OCI-LY1 (cell line): ENCODE measurements around the gene CARM1.

ENCODE experiments used
- H2AFZ ChIP-seq: fragments of 200-600 bp; sonication (generic), shearing (Covaris generic); 2 replicates; pipeline ENCODE4 v1.6.0; 2014; ENCODE audit warnings: antibody characterized with exemption, mild to moderate bottlenecking, low read length
- H3F3A ChIP-seq: fragments of 200-600 bp; sonication (generic), shearing (Covaris generic); 2 replicates; pipeline ENCODE4 v1.6.0; 2014; ENCODE audit warnings: mild to moderate bottlenecking, antibody characterized with exemption, low read length, moderate library complexity; ENCODE audit not compliant: insufficient read depth
- H3K27ac ChIP-seq: fragments of 200-600 bp; sonication (generic); 2 replicates; pipeline ENCODE4 v1.5.1; 2014; ENCODE audit warnings: low read length, mixed run types, mild to moderate bottlenecking, low read depth; ENCODE audit not compliant: poor library complexity, severe bottlenecking
- H3K27me3 ChIP-seq: fragments of 200-600 bp; sonication (generic); 2 replicates; pipeline ENCODE4 v1.6.0; 2014; ENCODE audit warnings: antibody characterized with exemption, mild to moderate bottlenecking, low read length, moderate library complexity; ENCODE audit not compliant: insufficient read depth
- H3K36me3 ChIP-seq: fragments of 200-600 bp; sonication (generic); 2 replicates; pipeline ENCODE4 v1.6.1; 2014; ENCODE audit warnings: mild to moderate bottlenecking, antibody characterized with exemption, low read length, moderate library complexity, mixed read lengths; ENCODE audit not compliant: insufficient read depth
- H3K4me1 ChIP-seq: fragments of 200-600 bp; sonication (generic); 2 replicates; pipeline ENCODE4 v1.5.1; 2014; ENCODE audit warnings: mild to moderate bottlenecking, low read length, moderate library complexity; ENCODE audit not compliant: insufficient read depth, severe bottlenecking
- H3K4me2 ChIP-seq: fragments of 200-600 bp; sonication (generic), shearing (Covaris generic); 2 replicates; pipeline ENCODE4 v1.6.1; 2014; ENCODE audit warnings: low read length
- H3K4me3 ChIP-seq: fragments of 200-600 bp; sonication (generic); 2 replicates; pipeline ENCODE4 v1.5.1; 2014; ENCODE audit warnings: low read length, low read depth, mild to moderate bottlenecking, mixed read lengths; ENCODE audit not compliant: poor library complexity, severe bottlenecking
- H3K79me2 ChIP-seq: fragments of 200-600 bp; shearing (Covaris generic); 2 replicates; pipeline ENCODE4 v1.6.1; 2016; ENCODE audit warnings: mixed run types, low read length, mixed read lengths; ENCODE audit not compliant: insufficient read depth
- H3K9ac ChIP-seq: fragments of 200-600 bp; sonication (generic), shearing (Covaris generic); 2 replicates; pipeline ENCODE4 v1.6.1; 2014; ENCODE audit warnings: mild to moderate bottlenecking, low read length, mixed read lengths
- H3K9me2 ChIP-seq: fragments of 200-600 bp; sonication (generic), shearing (Covaris generic); 2 replicates; pipeline ENCODE4 v1.6.1; 2014; ENCODE audit warnings: low read depth, mild to moderate bottlenecking, low read length, mixed read lengths
- H3K9me3 ChIP-seq: fragments of 200-600 bp; shearing (Covaris generic); 2 replicates; pipeline ENCODE4 v1.6.1; 2014; ENCODE audit warnings: low read length, mixed read lengths
- H4K20me1 ChIP-seq: fragments of 200-600 bp; sonication (generic), shearing (Covaris generic); 2 replicates; pipeline ENCODE4 v1.6.0; 2016; ENCODE audit warnings: mild to moderate bottlenecking, low read length; ENCODE audit not compliant: insufficient read depth
- CTCF ChIP-seq: fragments of 200-600 bp; sonication (generic), shearing (Covaris generic); IDR thresholded peaks from 2 replicates; pipeline ENCODE4 v1.5.1; 2017; ENCODE audit warnings: mild to moderate bottlenecking, antibody characterized with exemption, low read length, moderate library complexity, mixed read lengths
- EZH2 ChIP-seq: fragments of 200-600 bp; sonication (generic), shearing (Covaris generic); IDR thresholded peaks from 2 replicates; pipeline ENCODE4 v1.8.0; 2017; ENCODE audit warnings: borderline replicate concordance, mixed run types, mild to moderate bottlenecking, antibody characterized with exemption, low read length, moderate library complexity, mixed read lengths

Gene CARM1

DNA sequence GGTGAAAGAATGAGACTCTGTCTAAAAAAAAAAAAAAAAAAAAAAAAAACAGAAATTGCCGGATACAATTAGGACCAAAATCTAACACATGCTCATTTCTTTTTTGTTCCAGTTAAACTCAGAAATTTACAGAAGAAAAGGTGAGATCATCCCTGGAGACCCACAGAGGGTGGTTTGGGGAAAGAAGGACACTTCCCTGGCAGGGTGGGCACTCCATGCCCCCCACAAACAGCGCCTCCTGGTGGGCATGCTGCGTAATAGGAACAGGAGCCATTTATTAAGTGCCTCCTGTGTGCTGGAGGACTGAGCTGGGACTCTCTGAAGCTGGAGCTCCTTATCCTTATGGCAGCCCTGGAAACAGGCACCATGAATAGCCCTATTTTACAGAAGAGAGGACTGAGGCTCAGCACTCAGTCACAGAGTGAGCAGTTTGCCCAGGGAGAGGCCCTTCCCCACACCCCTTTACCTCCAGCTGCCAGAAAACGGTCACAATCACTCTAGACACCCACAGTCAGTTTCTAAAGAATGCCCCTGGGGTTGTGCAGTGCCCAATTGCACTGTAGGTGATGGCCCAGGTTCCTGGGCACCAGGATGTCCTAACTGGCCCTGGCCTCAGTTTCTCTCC lies 13.0 kb upstream of the CARM1 start:
- H3K9me3 ChIP-seq: no peaks in the 10 kb centered on the region
- H3K27ac ChIP-seq: no peak overlapping the region
- H3K27me3 ChIP-seq: no peaks in the 10 kb centered on the region
- no peaks in the 10 kb centered on the region for H4K20me1 ChIP-seq
- TF ChIP-seq EZH2 (no peak), CTCF (peak; percentile 95)
- no peak overlapping the region for H2AFZ ChIP-seq
- no peaks in the 10 kb centered on the region for H3K36me3 ChIP-seq
- no peak overlapping the region for H3K4me3 ChIP-seq
- peaks cover 4% of the 10 kb centered on the region for H3K4me1 ChIP-seq
- H3K9me2 ChIP-seq: no peaks in the 10 kb centered on the region
- no peak overlapping the region for H3K4me2 ChIP-seq
- no peak overlapping the region for H3K9ac ChIP-seq
- no peaks in the 10 kb centered on the region for H3K79me2 ChIP-seq
- no peaks in the 10 kb centered on the region for H3F3A ChIP-seq

DNA sequence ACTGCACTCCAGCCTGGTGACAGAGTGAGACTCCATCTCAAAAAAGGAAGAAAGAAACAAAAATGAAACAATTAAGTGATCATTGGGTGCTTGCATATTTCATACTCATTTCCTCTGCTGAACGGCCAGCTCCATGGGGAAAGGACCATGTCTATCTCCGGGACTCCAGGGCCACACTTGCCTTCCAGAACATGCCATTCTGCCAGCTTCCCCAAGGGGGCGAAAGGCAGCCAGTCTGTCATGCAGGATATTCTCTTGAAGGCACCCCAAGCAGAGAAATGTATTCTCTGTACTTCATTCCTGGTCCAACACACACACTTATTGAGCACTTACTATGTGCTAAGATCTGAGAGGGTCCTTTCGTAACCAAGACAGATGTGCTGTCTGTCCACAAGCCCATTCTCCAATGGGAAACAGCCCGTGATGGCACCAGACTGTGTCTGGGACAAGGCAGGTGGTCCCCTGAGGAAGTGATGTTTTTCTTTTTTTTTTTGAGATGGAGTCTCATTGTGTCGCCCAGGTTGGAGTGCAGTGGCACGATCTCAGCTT lies 10.2 kb upstream of the CARM1 start:
- no peak overlapping the region for H3K4me2 ChIP-seq

DNA sequence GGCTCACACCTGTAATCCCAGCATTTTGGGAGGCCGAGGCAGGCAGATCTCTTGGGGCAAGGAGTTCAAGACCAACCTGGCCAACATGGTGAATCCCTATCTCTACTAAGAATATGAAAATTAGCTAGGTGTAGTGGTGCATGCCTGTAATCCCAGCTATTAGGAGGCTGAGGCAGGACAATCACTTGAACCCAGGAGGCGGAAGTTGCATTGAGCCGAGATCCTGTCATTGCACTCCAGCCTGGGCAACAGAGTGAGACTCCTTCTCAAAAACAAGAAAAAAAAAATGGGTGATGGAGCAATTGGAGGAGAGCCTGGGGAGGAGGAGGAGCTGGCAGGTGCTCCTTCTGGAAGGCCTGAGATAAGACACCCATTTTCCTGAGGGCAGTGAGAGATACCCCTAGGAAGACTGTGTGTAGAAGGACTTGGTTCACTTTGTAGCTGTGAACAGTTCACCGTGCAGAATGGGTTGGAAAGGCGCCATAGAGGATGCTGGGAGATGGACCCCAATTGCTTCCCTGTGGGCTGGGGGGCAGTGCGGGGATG lies 8.7 kb upstream of the CARM1 start:
- TF ChIP-seq CTCF (no peak), EZH2 (no peak)
- no peaks in the 10 kb centered on the region for H3K9me2 ChIP-seq
- no peak overlapping the region for H3K9ac ChIP-seq
- H3K4me3 ChIP-seq: no peak overlapping the region
- no peaks in the 10 kb centered on the region for H3K79me2 ChIP-seq
- no peak overlapping the region for H2AFZ ChIP-seq
- no peaks in the 10 kb centered on the region for H3K9me3 ChIP-seq
- H3K4me1 ChIP-seq: peaks cover 26% of the 10 kb centered on the region
- H3K36me3 ChIP-seq: no peaks in the 10 kb centered on the region
- H3K27ac ChIP-seq: no peak overlapping the region
- no peaks in the 10 kb centered on the region for H4K20me1 ChIP-seq
- no peaks in the 10 kb centered on the region for H3K27me3 ChIP-seq
- H3F3A ChIP-seq: no peaks in the 10 kb centered on the region
- H3K4me2 ChIP-seq: no peak overlapping the region

More for the DNA sequence above, 10.2 kb upstream of the CARM1 start:
- no peak overlapping the region for H2AFZ ChIP-seq
- H3K36me3 ChIP-seq: no peaks in the 10 kb centered on the region
- no peaks in the 10 kb centered on the region for H3K9me3 ChIP-seq
- no peak overlapping the region for H3K27ac ChIP-seq
- H4K20me1 ChIP-seq: no peaks in the 10 kb centered on the region
- H3K27me3 ChIP-seq: no peaks in the 10 kb centered on the region
- no peaks in the 10 kb centered on the region for H3K9me2 ChIP-seq
- TF ChIP-seq CTCF: peak; percentile 63
- TF ChIP-seq EZH2: no peak
- no peaks in the 10 kb centered on the region for H3K79me2 ChIP-seq
- peaks cover 19% of the 10 kb centered on the region for H3K4me1 ChIP-seq
- H3F3A ChIP-seq: no peaks in the 10 kb centered on the region
- H3K9ac ChIP-seq: no peak overlapping the region
- no peak overlapping the region for H3K4me3 ChIP-seq
